Activated CD4-positive, alpha-beta T cell treated with anti-CD3 and anti-CD28 coated beads for 36 hours (primary cell): ENCODE results near the gene PPP1R1B. TPM values are rescaled to one million over a fixed set of nuclear protein-coding genes. Genes with fewer than 3 reads are reported as not detected.

Experiments
- ATAC-seq: fragments of 200-7000 bp; cut with Tn5 transposase; one replicate; pipeline ENCODE4 v1.10.0; 2021; ENCODE audit warnings: mild to moderate bottlenecking, moderate library complexity
- CTCF ChIA-PET: fragments of 350-600 bp; sonication (Branson Sonifier 250); formaldehyde crosslinking; loops from one replicate; lab custom pipeline; 2021; ENCODE audit warnings: antibody characterized with exemption; lab: Charles Lee
- POLR2A ChIA-PET: fragments of 350-600 bp; sonication (Branson Sonifier 250); formaldehyde crosslinking; loops from one replicate; lab custom pipeline; 2021; ENCODE audit warnings: antibody characterized with exemption, inconsistent platforms; lab: Charles Lee
- DNase-seq: peaks from one replicate; pipeline ENCODE4 v3.0.0-alpha.2; 2020
- H3K27ac Mint-ChIP-seq: one replicate; pipeline ENCODE4 v1.8.0; 2021; ENCODE audit warnings: mixed read lengths
- H3K27me3 Mint-ChIP-seq: one replicate; pipeline ENCODE4 v1.8.0; 2021; ENCODE audit warnings: mixed read lengths
- H3K36me3 Mint-ChIP-seq: one replicate; pipeline ENCODE4 v1.8.0; 2021; ENCODE audit warnings: low read depth, mixed read lengths
- H3K4me1 Mint-ChIP-seq: one replicate; pipeline ENCODE4 v1.8.0; 2021; ENCODE audit warnings: mixed read lengths
- H3K4me3 Mint-ChIP-seq: one replicate; pipeline ENCODE4 v1.8.0; 2021; ENCODE audit warnings: mild to moderate bottlenecking, moderate library complexity, mixed read lengths
- H3K9me3 Mint-ChIP-seq: one replicate; pipeline ENCODE4 v1.8.0; 2021; ENCODE audit warnings: low read depth, mixed read lengths
- intact Hi-C, 2 experiments: fragments of 100-400 bp; cut with DNase I in 1 of 2; cut with micrococcal nuclease in 1 of 2; formaldehyde crosslinking; loops; one replicate each; pipeline versions ENCODE4 v1.14.2 to v1.15.1; 2022 to 2024; cut with DNase I, micrococcal nuclease
- total RNA-seq, 2 experiments: library from RNA; stranded (reverse); gene quantifications; one replicate each; pipeline ENCODE4 v1.2.3, GENCODE V29; 2021

The PPP1R1B gene
- total RNA-seq, 2 experiments from 2014 or later: 0.18 TPM; not detected in 1

- no peak overlapping the region for H3K27ac Mint-ChIP-seq
- POLR2A ChIA-PET: no interaction called here
- peaks cover 66% of the 10 kb centered on the region for H3K27me3 Mint-ChIP-seq
- CTCF ChIA-PET: no interaction called here
- no peaks in the 10 kb centered on the region for H3K36me3 Mint-ChIP-seq
- DNase-seq (no peak), ATAC-seq (no peak)
- intact Hi-C loops: no loop called here
- H3K4me1 Mint-ChIP-seq: peaks cover 15% of the 10 kb centered on the region
- H3K9me3 Mint-ChIP-seq: no peaks in the 10 kb centered on the region
- H3K4me3 Mint-ChIP-seq: no peak overlapping the region
These were observed 31.5 kb upstream of the PPP1R1B start for GRCh38 chr17:39595294-39595693.

- no peak for ATAC-seq
- no peak for DNase-seq
- H3K27me3 Mint-ChIP-seq: peaks cover 72% of the 10 kb centered on the region
- H3K36me3 Mint-ChIP-seq: no peaks in the 10 kb centered on the region
- ChIA-PET CTCF (no interaction called here), POLR2A (no interaction called here)
- H3K9me3 Mint-ChIP-seq: no peaks in the 10 kb centered on the region
- peaks cover 15% of the 10 kb centered on the region for H3K4me1 Mint-ChIP-seq
- H3K27ac Mint-ChIP-seq: no peak overlapping the region
- H3K4me3 Mint-ChIP-seq: no peak overlapping the region
- intact Hi-C loops: no loop called here
These were observed 30.7 kb upstream of the PPP1R1B start for GRCh38 chr17:39595928-39596510.

- POLR2A ChIA-PET: no interaction called here
- peaks cover 74% of the 10 kb centered on the region for H3K27me3 Mint-ChIP-seq
- ATAC-seq (no peak), DNase-seq (no peak)
- CTCF ChIA-PET: no interaction called here
- intact Hi-C loops: no loop called here
- no peak overlapping the region for H3K27ac Mint-ChIP-seq
- H3K9me3 Mint-ChIP-seq: no peaks in the 10 kb centered on the region
- no peaks in the 10 kb centered on the region for H3K36me3 Mint-ChIP-seq
- H3K4me3 Mint-ChIP-seq: no peak overlapping the region
- peaks cover 15% of the 10 kb centered on the region for H3K4me1 Mint-ChIP-seq
These were observed 30.0 kb upstream of the PPP1R1B start for GRCh38 chr17:39596543-39597267.

- ChIA-PET POLR2A (no interaction called here), CTCF (interaction anchor here (0.8 to 1.2 kb wide), 2 partner anchors 24 to 56 kb away, joined by 3 read pairs; no protein-coding TSS in a partner anchor)
- peaks cover 78% of the 10 kb centered on the region for H3K27me3 Mint-ChIP-seq
- H3K27ac Mint-ChIP-seq: no peak overlapping the region
- no peaks in the 10 kb centered on the region for H3K36me3 Mint-ChIP-seq
- H3K9me3 Mint-ChIP-seq: no peaks in the 10 kb centered on the region
- peak; percentile 60 for ATAC-seq
- no peak overlapping the region for H3K4me3 Mint-ChIP-seq
- intact Hi-C loops: no loop called here
- no peak for DNase-seq
- peaks cover 15% of the 10 kb centered on the region for H3K4me1 Mint-ChIP-seq
These were observed 29.2 kb upstream of the PPP1R1B start for GRCh38 chr17:39597372-39598046.

- no peak for ATAC-seq
These were observed 28.7 kb upstream of the PPP1R1B start for GRCh38 chr17:39598047-39598481.

GRCh38 chr17:39598630-39599003 is 28.1 kb upstream of the PPP1R1B start:
- H3K27me3 Mint-ChIP-seq: peaks cover 82% of the 10 kb centered on the region
- intact Hi-C loops: no loop called here
- H3K4me1 Mint-ChIP-seq: peaks cover 20% of the 10 kb centered on the region
- H3K9me3 Mint-ChIP-seq: no peaks in the 10 kb centered on the region
- POLR2A ChIA-PET: no interaction called here
- no peaks in the 10 kb centered on the region for H3K36me3 Mint-ChIP-seq
- no peak for DNase-seq
- H3K4me3 Mint-ChIP-seq: no peak overlapping the region
- CTCF ChIA-PET: interaction anchor here (0.6 to 3.9 kb wide), 5 partner anchors 24 to 755 kb away, joined by 3 to 30 read pairs (median 3); no protein-coding TSS in a partner anchor
- no peak for ATAC-seq
- H3K27ac Mint-ChIP-seq: no peak overlapping the region

More at GRCh38 chr17:39598047-39598481, 28.7 kb upstream of the PPP1R1B start:
- no peaks in the 10 kb centered on the region for H3K36me3 Mint-ChIP-seq
- CTCF ChIA-PET: interaction anchor here (0.6 to 3.9 kb wide), 6 partner anchors 24 to 754 kb away, joined by 3 to 30 read pairs (median 3); no protein-coding TSS in a partner anchor
- H3K4me3 Mint-ChIP-seq: no peak overlapping the region
- POLR2A ChIA-PET: no interaction called here
- H3K27ac Mint-ChIP-seq: no peak overlapping the region
- H3K27me3 Mint-ChIP-seq: peaks cover 82% of the 10 kb centered on the region
- peaks cover 15% of the 10 kb centered on the region for H3K4me1 Mint-ChIP-seq
- no peaks in the 10 kb centered on the region for H3K9me3 Mint-ChIP-seq
- intact Hi-C loops: no loop called here
- no peak for DNase-seq

- Mint-ChIP-seq H3K9me3 (no peaks in the 10 kb centered on the region), H3K4me1 (peaks cover 22% of the 10 kb centered on the region), H3K27me3 (peaks cover 81% of the 10 kb centered on the region), H3K4me3 (no peak overlapping the region), H3K27ac (no peak overlapping the region), H3K36me3 (no peaks in the 10 kb centered on the region)
- ATAC-seq: no peak
- no peak for DNase-seq
- ChIA-PET CTCF (interaction anchor here (1.2 to 3.9 kb wide), 2 partner anchors 23 to 55 kb away, joined by 3 to 30 read pairs; no protein-coding TSS in a partner anchor), POLR2A (interaction anchor here (0.6 kb wide), 1 partner anchor 26 kb away, joined by 3 read pairs; no protein-coding TSS in a partner anchor)
- intact Hi-C loops: no loop called here
These were observed 27.6 kb upstream of the PPP1R1B start for GRCh38 chr17:39599004-39599664.

GRCh38 chr17:39599665-39600231 is 27.0 kb upstream of the PPP1R1B start:
- DNase-seq (no peak), ATAC-seq (no peak)
- Mint-ChIP-seq H3K27me3 (peaks cover 78% of the 10 kb centered on the region), H3K4me3 (no peak overlapping the region), H3K4me1 (peaks cover 23% of the 10 kb centered on the region), H3K36me3 (no peaks in the 10 kb centered on the region), H3K27ac (no peak overlapping the region), H3K9me3 (no peaks in the 10 kb centered on the region)
- ChIA-PET POLR2A (interaction anchor here (0.6 kb wide), 2 partner anchors 27 to 124 kb away, joined by 3 to 4 read pairs; no protein-coding TSS in a partner anchor), CTCF (interaction anchor here (3.9 kb wide), 1 partner anchor 23 kb away, joined by 30 read pairs; no protein-coding TSS in a partner anchor)
- intact Hi-C loops: no loop called here

- Mint-ChIP-seq H3K9me3 (no peaks in the 10 kb centered on the region), H3K36me3 (no peaks in the 10 kb centered on the region), H3K4me1 (peaks cover 26% of the 10 kb centered on the region), H3K27me3 (peaks cover 78% of the 10 kb centered on the region), H3K4me3 (no peak overlapping the region), H3K27ac (no peak overlapping the region)
- DNase-seq (no peak), ATAC-seq (no peak)
- ChIA-PET CTCF (interaction anchor here (0.7 to 3.9 kb wide), 4 partner anchors 22 to 80 kb away, joined by 3 to 30 read pairs (median 4); no protein-coding TSS in a partner anchor), POLR2A (interaction anchor here (0.6 kb wide), 1 partner anchor 124 kb away, joined by 4 read pairs; no protein-coding TSS in a partner anchor)
- intact Hi-C loops: no loop called here
These were observed 26.3 kb upstream of the PPP1R1B start for GRCh38 chr17:39600288-39600996.

- DNase-seq: no peak
- ChIA-PET CTCF (interaction anchor here (0.7 to 3.9 kb wide), 4 partner anchors 21 to 81 kb away, joined by 3 to 30 read pairs (median 4); no protein-coding TSS in a partner anchor), POLR2A (no interaction called here)
- H3K27me3 Mint-ChIP-seq: peaks cover 75% of the 10 kb centered on the region
- H3K9me3 Mint-ChIP-seq: no peaks in the 10 kb centered on the region
- ATAC-seq: no peak
- H3K36me3 Mint-ChIP-seq: no peaks in the 10 kb centered on the region
- H3K27ac Mint-ChIP-seq: no peak overlapping the region
- H3K4me1 Mint-ChIP-seq: peaks cover 27% of the 10 kb centered on the region
- intact Hi-C loops: no loop called here
- no peak overlapping the region for H3K4me3 Mint-ChIP-seq
These were observed 25.7 kb upstream of the PPP1R1B start for GRCh38 chr17:39600997-39601597.
